MM.1S (cell line): ENCODE measurements around the gene MAP3K4.

Source experiments
- DNase-seq: peaks from one replicate; pipeline ENCODE4 v3.0.0-alpha.2; 2015
- H2AFZ ChIP-seq: fragments of 300-600 bp; sonication (generic); 2 replicates; pipeline ENCODE4 v1.6.0; 2016; ENCODE audit warnings: antibody characterized with exemption, low read length
- H3F3A ChIP-seq: fragments of 300-600 bp; sonication (generic); 2 replicates; pipeline ENCODE4 v1.6.1; 2016; ENCODE audit warnings: mild to moderate bottlenecking, antibody characterized with exemption, low read length, moderate library complexity, mixed read lengths; ENCODE audit not compliant: insufficient read depth
- H3K27ac ChIP-seq: fragments of 300-600 bp; sonication (generic); 2 replicates; pipeline ENCODE4 v1.5.1; 2016; ENCODE audit warnings: mild to moderate bottlenecking, low read length
- H3K27me3 ChIP-seq: fragments of 300-600 bp; sonication (generic); replicated peaks from 2 replicates; pipeline ENCODE4 v1.6.0; 2016; ENCODE audit warnings: low read length; ENCODE audit not compliant: insufficient read depth
- H3K36me3 ChIP-seq: fragments of 300-600 bp; sonication (generic); replicated peaks from 2 replicates; pipeline ENCODE4 v1.6.1; 2016; ENCODE audit warnings: mild to moderate bottlenecking, low read length, mixed read lengths; ENCODE audit not compliant: insufficient read depth
- H3K4me1 ChIP-seq: fragments of 300-600 bp; sonication (generic); 2 replicates; pipeline ENCODE4 v1.6.1; 2016; ENCODE audit warnings: low read length, mixed read lengths
- H3K4me2 ChIP-seq: fragments of 300-600 bp; sonication (generic); 2 replicates; pipeline ENCODE4 v1.6.0; 2016; ENCODE audit warnings: low read depth, low read length
- H3K4me3 ChIP-seq: fragments of 300-600 bp; sonication (generic); 2 replicates; pipeline ENCODE4 v1.5.1; 2016; ENCODE audit warnings: low read length, mixed read lengths
- H3K79me2 ChIP-seq: fragments of 300-600 bp; sonication (generic); 2 replicates; pipeline ENCODE4 v1.6.1; 2016; ENCODE audit warnings: mixed run types, low read length, mixed read lengths
- H3K9ac ChIP-seq: fragments of 300-600 bp; sonication (generic); 2 replicates; pipeline ENCODE4 v1.6.1; 2016; ENCODE audit warnings: low read length, mixed read lengths
- H3K9me2 ChIP-seq: fragments of 300-600 bp; sonication (generic); replicated peaks from 2 replicates; pipeline ENCODE4 v1.6.1; 2016; ENCODE audit warnings: mild to moderate bottlenecking, low read length, mixed read lengths; ENCODE audit not compliant: insufficient read depth
- H3K9me3 ChIP-seq: fragments of 300-600 bp; sonication (generic); replicated peaks from 2 replicates; pipeline ENCODE4 v1.6.1; 2016; ENCODE audit warnings: mild to moderate bottlenecking, low read length, mixed read lengths; ENCODE audit not compliant: insufficient read depth
- H4K20me1 ChIP-seq: fragments of 300-600 bp; sonication (generic); 2 replicates; pipeline ENCODE4 v1.6.1; 2016; ENCODE audit warnings: mild to moderate bottlenecking, low read length, moderate library complexity, mixed read lengths; ENCODE audit not compliant: insufficient read depth
- CTCF ChIP-seq: fragments of 300-600 bp; sonication (generic); IDR thresholded peaks from 2 replicates; pipeline ENCODE4 v1.5.1; 2016; ENCODE audit warnings: antibody characterized with exemption, low read length, mixed read lengths
- EZH2 ChIP-seq: fragments of 300-600 bp; sonication (generic); optimal IDR thresholded peaks from 2 replicates; pipeline ENCODE3; 2017; ENCODE audit warnings: low read depth, mild to moderate bottlenecking, antibody characterized with exemption, low read length, mixed read lengths
- EZH2phosphoT487 ChIP-seq: fragments of 300-600 bp; sonication (generic); IDR thresholded peaks from 2 replicates; pipeline ENCODE4 v1.6.1; 2018; ENCODE audit warnings: antibody characterized with exemption, low read length

MAP3K4 gene

GRCh38 chr6:160990847-160991405 is 643 bp upstream of the MAP3K4 start:
- Histone ChIP-seq H3K4me3 (peak overlapping the region; percentile 72), H3K9me2 (no peaks in the 10 kb centered on the region), H3K27me3 (no peaks in the 10 kb centered on the region), H2AFZ (peak overlapping the region; percentile 74), H3K9me3 (no peaks in the 10 kb centered on the region), H3K4me1 (no peaks in the 10 kb centered on the region; the same call in 1 of the 2 replicates), H3K79me2 (peaks cover 41% of the 10 kb centered on the region), H3K27ac (peak overlapping the region; percentile 67; the same call in 1 of the 2 replicates), H3K4me2 (peak overlapping the region; percentile 73), H3K36me3 (no peaks in the 10 kb centered on the region), H3F3A (peaks cover 4% of the 10 kb centered on the region; the same call in 1 of the 2 replicates), H3K9ac (peak overlapping the region; percentile 77), H4K20me1 (no peaks in the 10 kb centered on the region)
- DNase-seq = no peak
- TF ChIP-seq EZH2phosphoT487 (no peak), CTCF (no peak), EZH2 (no peak)

GRCh38 chr6:160992061-160992979 is 751 bp downstream of the MAP3K4 start:
- TF ChIP-seq CTCF = peak; percentile 51
- no peak for TF ChIP-seq EZH2
- TF ChIP-seq EZH2phosphoT487 = no peak
- peak overlapping the region; percentile 31; the same call in 1 of the 2 replicates for H2AFZ ChIP-seq
- no peaks in the 10 kb centered on the region for H3K36me3 ChIP-seq
- H3K9me3 ChIP-seq = no peaks in the 10 kb centered on the region
- H3K9ac ChIP-seq = peak overlapping the region; percentile 77
- DNase-seq = peak; percentile 41
- peak overlapping the region; percentile 67 for H3K27ac ChIP-seq
- H3K27me3 ChIP-seq = no peaks in the 10 kb centered on the region
- H3K9me2 ChIP-seq = no peaks in the 10 kb centered on the region
- H4K20me1 ChIP-seq = no peaks in the 10 kb centered on the region
- H3K4me1 ChIP-seq = no peaks in the 10 kb centered on the region; the same call in 1 of the 2 replicates
- H3K4me2 ChIP-seq = peak overlapping the region; percentile 78
- peaks cover 4% of the 10 kb centered on the region; the same call in 1 of the 2 replicates for H3F3A ChIP-seq
- peaks cover 55% of the 10 kb centered on the region for H3K79me2 ChIP-seq
- peak overlapping the region; percentile 72 for H3K4me3 ChIP-seq

GRCh38 chr6:160992980-160993314 is 1.4 kb downstream of the MAP3K4 start:
- Histone ChIP-seq H3K4me1 (no peaks in the 10 kb centered on the region; the same call in 1 of the 2 replicates), H4K20me1 (no peaks in the 10 kb centered on the region), H3K27ac (no peak overlapping the region), H3K79me2 (peaks cover 61% of the 10 kb centered on the region), H3K4me2 (peak overlapping the region; percentile 78), H3K9me3 (no peaks in the 10 kb centered on the region), H3K27me3 (no peaks in the 10 kb centered on the region), H3K9ac (no peak overlapping the region; the same call in 1 of the 2 replicates), H3F3A (peaks cover 4% of the 10 kb centered on the region; the same call in 1 of the 2 replicates), H3K9me2 (no peaks in the 10 kb centered on the region), H3K36me3 (no peaks in the 10 kb centered on the region), H2AFZ (no peak overlapping the region), H3K4me3 (peak overlapping the region; percentile 72; the same call in 1 of the 2 replicates)
- DNase-seq = no peak
- no peak for TF ChIP-seq EZH2phosphoT487
- no peak for TF ChIP-seq EZH2
- no peak for TF ChIP-seq CTCF
